Calu3 (cell line): ENCODE measurements around the gene GSK3B. TPM values are rescaled to one million over a fixed set of nuclear protein-coding genes. Genes with fewer than 3 reads are reported as not detected.

Source experiments
- BruUV-seq: library from RNA; stranded (reverse); fragments of 400-500 nt; replicated peaks from 2 replicates; lab custom pipeline; 2021; lab: Mats Ljungman, UMichigan
- CTCF ChIA-PET: fragments of 300-600 bp; sonication (Branson Sonifier 250); formaldehyde crosslinking; loops from one replicate; lab custom pipeline; 2022; ENCODE audit warnings: antibody characterized with exemption; lab: Charles Lee
- DNase-seq: peaks from one replicate; pipeline ENCODE4 v3.0.0; 2022
- H3K27ac Mint-ChIP-seq: one replicate; pipeline ENCODE4 v1.8.0; 2022; ENCODE audit warnings: mixed read lengths; ENCODE audit not compliant: unreplicated experiment
- H3K27me3 Mint-ChIP-seq: one replicate; pipeline ENCODE4 v1.8.0; 2022; ENCODE audit warnings: mixed read lengths; ENCODE audit not compliant: unreplicated experiment
- H3K36me3 Mint-ChIP-seq: one replicate; pipeline ENCODE4 v1.8.0; 2022; ENCODE audit warnings: mild to moderate bottlenecking, moderate library complexity, mixed read lengths; ENCODE audit not compliant: insufficient read depth, unreplicated experiment
- H3K4me1 Mint-ChIP-seq: one replicate; pipeline ENCODE4 v1.8.0; 2022; ENCODE audit warnings: mild to moderate bottlenecking, low read depth, mixed read lengths; ENCODE audit not compliant: unreplicated experiment
- H3K4me3 Mint-ChIP-seq: one replicate; pipeline ENCODE4 v1.8.0; 2022; ENCODE audit warnings: mild to moderate bottlenecking, low read depth, moderate library complexity, mixed read lengths; ENCODE audit not compliant: unreplicated experiment
- H3K9me3 Mint-ChIP-seq: one replicate; pipeline ENCODE4 v1.8.0; 2022; ENCODE audit warnings: low read depth, mixed read lengths; ENCODE audit not compliant: unreplicated experiment
- intact Hi-C: fragments of 100-400 bp; cut with micrococcal nuclease; formaldehyde crosslinking; loops from one replicate; pipeline ENCODE4 v1.10.0; 2022; ENCODE audit not compliant: unreplicated experiment
- total RNA-seq: library from RNA; stranded (reverse); gene quantifications from 2 replicates; pipeline ENCODE4 v1.2.3, GENCODE V29; 2022
- TF ChIP-seq, protein P1 (sequence below): fragments of 200-600 bp; IDR thresholded peaks from one replicate; pipeline ENCODE4 v1.8.0; 2022; ENCODE audit warnings: antibody characterized with exemption; ENCODE audit not compliant: unreplicated experiment

GSK3B gene
- total RNA-seq, 1 experiment from 2014 or later: 48.6 TPM

DNA sequence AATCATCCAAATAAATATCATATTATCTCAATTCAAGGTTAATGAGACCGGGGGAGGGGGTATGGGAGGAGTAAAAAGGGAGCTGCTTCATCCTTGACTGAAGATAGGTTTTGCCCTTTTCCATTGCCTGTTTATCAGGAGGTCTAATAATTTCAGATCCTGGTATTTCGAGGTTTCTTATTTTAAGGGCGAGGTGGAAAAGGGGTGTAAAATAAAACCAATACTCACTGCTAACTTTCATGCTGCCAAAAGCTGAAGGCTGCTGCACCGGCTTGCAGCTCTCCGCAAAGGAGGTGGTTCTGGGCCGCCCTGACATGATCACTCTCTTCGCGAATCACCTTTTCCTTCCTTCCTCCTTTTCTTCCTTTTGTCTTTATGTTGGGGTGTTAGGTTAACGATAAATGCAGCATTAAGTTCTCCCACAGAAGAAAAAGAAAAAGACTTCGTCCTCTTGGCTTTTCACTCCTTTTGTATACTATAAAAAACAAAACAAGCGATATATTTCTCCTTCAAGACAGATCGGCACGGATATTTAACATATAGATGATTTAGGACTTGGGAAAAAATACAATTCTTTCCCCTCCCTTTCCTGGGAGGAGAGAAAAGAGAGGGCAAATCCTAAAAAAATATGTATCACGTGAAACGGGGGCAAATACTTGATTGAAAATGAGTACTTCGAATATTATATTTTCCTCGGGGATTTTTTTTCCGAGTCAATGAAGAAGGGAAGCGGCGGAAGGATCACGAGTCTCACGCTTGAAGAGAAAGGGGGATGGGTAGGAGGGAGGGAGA lies 932 bp downstream of the GSK3B start:
- BruUV-seq: TSS peak; percentile 35
- Mint-ChIP-seq H3K4me3 (no peak overlapping the region), H3K9me3 (no peaks in the 10 kb centered on the region), H3K4me1 (peaks cover 18% of the 10 kb centered on the region), H3K36me3 (no peaks in the 10 kb centered on the region), H3K27ac (no peak overlapping the region), H3K27me3 (no peaks in the 10 kb centered on the region)
- DNase-seq: peak; percentile 16
- CTCF ChIA-PET: interaction anchor here (0.5 to 1.7 kb wide), 6 partner anchors 54 to 439 kb away, joined by 3 to 7 read pairs (median 4); no protein-coding TSS in a partner anchor
- intact Hi-C loops: loop anchor here (5.0 kb wide), 3 partner anchors 86 to 201 kb away; no protein-coding TSS in a partner anchor
- TF ChIP-seq, protein P1, sequence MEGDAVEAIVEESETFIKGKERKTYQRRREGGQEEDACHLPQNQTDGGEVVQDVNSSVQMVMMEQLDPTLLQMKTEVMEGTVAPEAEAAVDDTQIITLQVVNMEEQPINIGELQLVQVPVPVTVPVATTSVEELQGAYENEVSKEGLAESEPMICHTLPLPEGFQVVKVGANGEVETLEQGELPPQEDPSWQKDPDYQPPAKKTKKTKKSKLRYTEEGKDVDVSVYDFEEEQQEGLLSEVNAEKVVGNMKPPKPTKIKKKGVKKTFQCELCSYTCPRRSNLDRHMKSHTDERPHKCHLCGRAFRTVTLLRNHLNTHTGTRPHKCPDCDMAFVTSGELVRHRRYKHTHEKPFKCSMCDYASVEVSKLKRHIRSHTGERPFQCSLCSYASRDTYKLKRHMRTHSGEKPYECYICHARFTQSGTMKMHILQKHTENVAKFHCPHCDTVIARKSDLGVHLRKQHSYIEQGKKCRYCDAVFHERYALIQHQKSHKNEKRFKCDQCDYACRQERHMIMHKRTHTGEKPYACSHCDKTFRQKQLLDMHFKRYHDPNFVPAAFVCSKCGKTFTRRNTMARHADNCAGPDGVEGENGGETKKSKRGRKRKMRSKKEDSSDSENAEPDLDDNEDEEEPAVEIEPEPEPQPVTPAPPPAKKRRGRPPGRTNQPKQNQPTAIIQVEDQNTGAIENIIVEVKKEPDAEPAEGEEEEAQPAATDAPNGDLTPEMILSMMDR: no peak

DNA sequence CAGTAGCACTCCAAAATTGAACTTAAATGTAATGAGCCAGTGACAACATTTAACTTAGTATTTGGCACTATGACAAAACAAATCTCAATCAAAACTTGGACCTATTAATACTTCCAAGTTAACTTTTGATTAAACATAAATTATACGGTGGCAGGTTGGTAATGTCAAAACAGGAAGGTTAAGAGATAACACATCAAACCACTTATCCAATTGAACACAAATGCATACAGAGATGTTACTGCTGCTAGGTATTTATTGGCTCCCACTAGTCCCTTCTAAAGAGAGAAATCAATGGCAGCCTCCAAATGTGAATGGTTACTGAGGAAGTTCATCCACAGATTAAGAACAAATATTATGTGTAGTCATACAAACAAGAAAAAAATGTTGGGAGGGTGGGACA lies 1.8 kb downstream of the GSK3B start:
- Mint-ChIP-seq H3K4me3 (no peak overlapping the region), H3K27me3 (no peaks in the 10 kb centered on the region), H3K27ac (no peak overlapping the region), H3K9me3 (no peaks in the 10 kb centered on the region), H3K36me3 (no peaks in the 10 kb centered on the region), H3K4me1 (peaks cover 17% of the 10 kb centered on the region)
- intact Hi-C loops: loop anchor here (5.0 kb wide), 3 partner anchors 85 to 200 kb away; no protein-coding TSS in a partner anchor
- TF ChIP-seq, protein P1: no peak
- CTCF ChIA-PET: interaction anchor here (1.7 kb wide), 1 partner anchor 68 kb away, joined by 4 read pairs; no protein-coding TSS in a partner anchor
- BruUV-seq: no TSS peak
- DNase-seq: no peak

DNA sequence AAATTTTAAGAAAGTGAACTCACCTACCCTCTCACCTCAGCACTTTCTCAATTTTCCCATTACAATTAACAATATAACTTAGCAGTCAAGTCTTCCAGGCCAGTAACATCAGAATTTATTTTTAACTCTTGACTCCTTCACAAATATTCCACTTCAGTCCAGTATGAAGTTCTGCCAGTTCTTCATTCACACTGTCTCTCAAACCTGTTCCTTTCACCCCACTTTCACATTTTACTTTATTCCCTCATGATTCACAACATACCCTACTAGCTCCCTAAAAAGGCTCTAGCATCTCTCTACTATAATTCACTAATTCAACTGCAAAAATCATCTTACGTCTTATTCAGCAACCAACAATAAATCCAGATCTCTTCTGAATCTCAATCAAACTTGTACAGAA lies 3.8 kb downstream of the GSK3B start:
- Mint-ChIP-seq H3K27ac (no peak overlapping the region), H3K4me3 (no peak overlapping the region), H3K27me3 (no peaks in the 10 kb centered on the region), H3K9me3 (no peaks in the 10 kb centered on the region), H3K36me3 (no peaks in the 10 kb centered on the region), H3K4me1 (peaks cover 10% of the 10 kb centered on the region)
- no TSS peak for BruUV-seq
- TF ChIP-seq, protein P1: no peak
- no peak for DNase-seq
- intact Hi-C loops: loop anchor here (5.0 kb wide), 3 partner anchors 83 to 198 kb away; no protein-coding TSS in a partner anchor
- CTCF ChIA-PET: no interaction called here

DNA sequence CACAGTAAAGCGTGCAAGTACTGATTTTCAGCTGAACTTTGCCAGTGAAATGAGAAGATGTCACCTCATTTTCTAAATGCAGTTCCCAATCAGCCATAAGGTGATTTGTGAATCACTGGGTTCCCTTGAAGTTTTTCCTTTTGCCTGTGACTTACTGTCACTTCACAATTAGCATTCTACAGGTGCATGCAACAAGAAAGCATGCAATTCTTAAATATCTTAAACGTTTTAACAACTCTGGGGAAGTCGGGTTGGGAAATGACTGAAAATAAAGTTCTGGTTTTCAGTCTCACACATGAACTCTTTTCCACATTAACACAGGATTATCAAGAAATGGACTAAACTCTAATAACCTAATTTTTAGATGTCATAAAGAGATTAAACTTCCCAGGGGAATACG lies 5.2 kb downstream of the GSK3B start:
- no TSS peak for BruUV-seq
- no peak for DNase-seq
- peak overlapping the region; percentile 6 for H3K4me3 Mint-ChIP-seq
- H3K27ac Mint-ChIP-seq: no peak overlapping the region
- TF ChIP-seq, protein P1: no peak
- CTCF ChIA-PET: no interaction called here
- H3K4me1 Mint-ChIP-seq: peaks cover 10% of the 10 kb centered on the region
- no peaks in the 10 kb centered on the region for H3K9me3 Mint-ChIP-seq
- intact Hi-C loops: no loop called here
- H3K36me3 Mint-ChIP-seq: no peaks in the 10 kb centered on the region
- no peaks in the 10 kb centered on the region for H3K27me3 Mint-ChIP-seq
